Measurements from ENCODE around the gene GFAP.

The GFAP gene

GRCh38 chr17:44904001-44904984, 11.0 kb downstream of the GFAP start:
- TF ChIP-seq GATA3 (IDR thresholded peaks at IDR 0.05; ENCODE audit: low read depth, low read length): no peak
- no peak for TF ChIP-seq GATA2 (IDR thresholded peaks at IDR 0.05; ENCODE audit: low read depth, low read length)

GRCh38 chr17:44903012-44903685, 12.2 kb downstream of the GFAP start:
- TF ChIP-seq GATA2 (IDR thresholded peaks at IDR 0.05; ENCODE audit: low read depth, low read length): no peak
- TF ChIP-seq GATA3 (IDR thresholded peaks at IDR 0.05; ENCODE audit: low read depth, low read length): no peak

- no peak for TF ChIP-seq GATA2 (IDR thresholded peaks at IDR 0.05; ENCODE audit: low read depth, low read length)
- TF ChIP-seq GATA3 (IDR thresholded peaks at IDR 0.05; ENCODE audit: low read depth, low read length): no peak
Measured at GRCh38 chr17:44902135-44902760, 13.1 kb downstream of the GFAP start.

- no peak for TF ChIP-seq GATA2 (IDR thresholded peaks at IDR 0.05; ENCODE audit: low read depth, low read length)
- no peak for TF ChIP-seq GATA3 (IDR thresholded peaks at IDR 0.05; ENCODE audit: low read depth, low read length)
Measured at GRCh38 chr17:44901411-44901921, 13.8 kb downstream of the GFAP start.

- TF ChIP-seq GATA3 (IDR thresholded peaks at IDR 0.05; ENCODE audit: low read depth, low read length) (no peak), GATA2 (IDR thresholded peaks at IDR 0.05; ENCODE audit: low read depth, low read length) (no peak)
Measured at GRCh38 chr17:44900894-44901293, 14.4 kb downstream of the GFAP start.

GRCh38 chr17:44899074-44899782, 16.1 kb downstream of the GFAP start, which contains the start of gene EFTUD2:
EFTUD2 (minus strand) TSS chr17:44899445; CDS start chr17:44894521, 4,924 bp downstream.
- TF ChIP-seq GATA2 (IDR thresholded peaks at IDR 0.05; ENCODE audit: low read depth, low read length) (no peak), GATA3 (IDR thresholded peaks at IDR 0.05; ENCODE audit: low read depth, low read length) (no peak)

GRCh38 chr17:44898768-44899073, 16.6 kb downstream of the GFAP start:
- TF ChIP-seq GATA3 (IDR thresholded peaks at IDR 0.05; ENCODE audit: low read depth, low read length) (no peak), GATA2 (IDR thresholded peaks at IDR 0.05; ENCODE audit: low read depth, low read length) (no peak)

GRCh38 chr17:44894642-44895041, 20.7 kb downstream of the GFAP start:
- TF ChIP-seq GATA3 (IDR thresholded peaks at IDR 0.05; ENCODE audit: low read depth, low read length): no peak
- no peak for TF ChIP-seq GATA2 (IDR thresholded peaks at IDR 0.05; ENCODE audit: low read depth, low read length)

- TF ChIP-seq GATA2 (IDR thresholded peaks at IDR 0.05; ENCODE audit: low read depth, low read length) (no peak), GATA3 (IDR thresholded peaks at IDR 0.05; ENCODE audit: low read depth, low read length) (no peak)
Measured at GRCh38 chr17:44892250-44892649, 23.1 kb downstream of the GFAP start.

- no peak for TF ChIP-seq GATA2 (IDR thresholded peaks at IDR 0.05; ENCODE audit: low read depth, low read length)
- no peak for TF ChIP-seq GATA3 (IDR thresholded peaks at IDR 0.05; ENCODE audit: low read depth, low read length)
Measured at GRCh38 chr17:44889003-44889402, 26.3 kb downstream of the GFAP start.

GRCh38 chr17:44887971-44888954, 27.0 kb downstream of the GFAP start:
- TF ChIP-seq GATA3 (IDR thresholded peaks at IDR 0.05; ENCODE audit: low read depth, low read length) (no peak), GATA2 (IDR thresholded peaks at IDR 0.05; ENCODE audit: low read depth, low read length) (no peak)

- TF ChIP-seq GATA3 (IDR thresholded peaks at IDR 0.05; ENCODE audit: low read depth, low read length) (no peak), GATA2 (IDR thresholded peaks at IDR 0.05; ENCODE audit: low read depth, low read length) (no peak)
Measured at GRCh38 chr17:44887016-44887415, 28.3 kb downstream of the GFAP start.

Measured in SH-SY5Y (cell line).